ENCODE measurements around the gene ARL5A.
A peak's percentile ranks its signal among the peaks of the same experiment; 100 is the strongest.

Gene ARL5A

GRCh38 chr2:151770995-151771394, 57.2 kb downstream of the ARL5A start:
- Histone ChIP-seq H3K27me3 (replicated peaks) (no peaks in the 10 kb centered on the region), H3K36me3 (replicated peaks) (no peaks in the 10 kb centered on the region), H3K27ac (no peak overlapping the region), H3K4me3 (ENCODE audit: low read depth, low read length) (no peak overlapping the region)
- in situ Hi-C loops (cut with HindIII; ENCODE audit: low pct_ligation_motif_present, low sequenced_read_pairs), result no loop called here
- no peak for DNase-seq
- TF ChIP-seq, protein P1, sequence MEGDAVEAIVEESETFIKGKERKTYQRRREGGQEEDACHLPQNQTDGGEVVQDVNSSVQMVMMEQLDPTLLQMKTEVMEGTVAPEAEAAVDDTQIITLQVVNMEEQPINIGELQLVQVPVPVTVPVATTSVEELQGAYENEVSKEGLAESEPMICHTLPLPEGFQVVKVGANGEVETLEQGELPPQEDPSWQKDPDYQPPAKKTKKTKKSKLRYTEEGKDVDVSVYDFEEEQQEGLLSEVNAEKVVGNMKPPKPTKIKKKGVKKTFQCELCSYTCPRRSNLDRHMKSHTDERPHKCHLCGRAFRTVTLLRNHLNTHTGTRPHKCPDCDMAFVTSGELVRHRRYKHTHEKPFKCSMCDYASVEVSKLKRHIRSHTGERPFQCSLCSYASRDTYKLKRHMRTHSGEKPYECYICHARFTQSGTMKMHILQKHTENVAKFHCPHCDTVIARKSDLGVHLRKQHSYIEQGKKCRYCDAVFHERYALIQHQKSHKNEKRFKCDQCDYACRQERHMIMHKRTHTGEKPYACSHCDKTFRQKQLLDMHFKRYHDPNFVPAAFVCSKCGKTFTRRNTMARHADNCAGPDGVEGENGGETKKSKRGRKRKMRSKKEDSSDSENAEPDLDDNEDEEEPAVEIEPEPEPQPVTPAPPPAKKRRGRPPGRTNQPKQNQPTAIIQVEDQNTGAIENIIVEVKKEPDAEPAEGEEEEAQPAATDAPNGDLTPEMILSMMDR (IDR thresholded peaks at IDR 0.05; ENCODE audit: low read depth, low read length, missing control alignments), result no peak

DNA sequence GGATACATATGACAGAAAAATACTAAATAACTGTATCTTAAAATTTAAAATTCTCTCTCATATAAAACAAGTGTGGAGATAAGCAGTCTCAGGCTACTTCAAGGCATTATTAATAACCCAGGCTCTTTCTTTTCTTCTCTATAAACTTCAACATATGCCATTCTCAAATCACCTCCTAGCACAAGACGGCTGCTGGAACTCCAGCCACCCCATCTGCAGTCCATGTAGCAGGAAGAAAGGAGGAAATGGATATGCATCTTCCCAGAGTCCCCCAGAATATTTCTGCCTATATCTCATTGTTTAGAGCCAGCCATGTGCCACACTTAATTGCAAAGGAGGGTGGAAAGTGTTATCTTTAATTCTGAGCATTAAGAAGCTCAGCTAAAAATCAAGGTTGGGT, 58.6 kb downstream of the ARL5A start:
- TF ChIP-seq, protein P1 (IDR thresholded peaks at IDR 0.05; ENCODE audit: low read depth, low read length, missing control alignments), result no peak
- Histone ChIP-seq H3K36me3 (replicated peaks) (no peaks in the 10 kb centered on the region), H3K27ac (no peak overlapping the region), H3K27me3 (replicated peaks) (no peaks in the 10 kb centered on the region), H3K4me3 (ENCODE audit: low read depth, low read length) (no peak overlapping the region)
- no peak for DNase-seq
- in situ Hi-C loops (cut with HindIII; ENCODE audit: low pct_ligation_motif_present, low sequenced_read_pairs), result no loop called here

DNA sequence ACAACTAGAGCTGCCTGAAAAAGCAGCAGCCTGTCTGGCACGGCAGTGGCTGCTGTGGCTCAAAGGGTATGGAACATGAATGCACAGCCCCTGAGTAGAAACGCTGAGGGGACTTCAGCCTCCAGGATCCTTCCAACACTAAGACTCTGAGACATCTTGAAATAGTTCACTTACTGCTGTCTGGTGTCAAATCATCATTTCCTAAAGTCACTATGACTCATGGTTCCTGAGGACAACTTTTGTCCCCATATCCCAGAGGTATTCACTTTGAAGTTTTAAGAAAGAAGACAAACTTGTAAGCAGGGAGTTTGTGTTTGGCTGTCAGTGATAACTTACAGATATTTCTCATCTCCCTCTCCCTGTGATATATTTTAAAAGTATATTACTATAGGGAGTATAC, 60.7 kb downstream of the ARL5A start:
- H3K36me3 ChIP-seq (replicated peaks), result no peaks in the 10 kb centered on the region
- H3K27me3 ChIP-seq (replicated peaks), result no peaks in the 10 kb centered on the region
- TF ChIP-seq, protein P1 (IDR thresholded peaks at IDR 0.05; ENCODE audit: low read depth, low read length, missing control alignments), result no peak
- H3K27ac ChIP-seq, result no peak overlapping the region
- DNase-seq, result no peak
- H3K4me3 ChIP-seq (ENCODE audit: low read depth, low read length), result no peak overlapping the region
- in situ Hi-C loops (cut with HindIII; ENCODE audit: low pct_ligation_motif_present, low sequenced_read_pairs), result no loop called here

DNA sequence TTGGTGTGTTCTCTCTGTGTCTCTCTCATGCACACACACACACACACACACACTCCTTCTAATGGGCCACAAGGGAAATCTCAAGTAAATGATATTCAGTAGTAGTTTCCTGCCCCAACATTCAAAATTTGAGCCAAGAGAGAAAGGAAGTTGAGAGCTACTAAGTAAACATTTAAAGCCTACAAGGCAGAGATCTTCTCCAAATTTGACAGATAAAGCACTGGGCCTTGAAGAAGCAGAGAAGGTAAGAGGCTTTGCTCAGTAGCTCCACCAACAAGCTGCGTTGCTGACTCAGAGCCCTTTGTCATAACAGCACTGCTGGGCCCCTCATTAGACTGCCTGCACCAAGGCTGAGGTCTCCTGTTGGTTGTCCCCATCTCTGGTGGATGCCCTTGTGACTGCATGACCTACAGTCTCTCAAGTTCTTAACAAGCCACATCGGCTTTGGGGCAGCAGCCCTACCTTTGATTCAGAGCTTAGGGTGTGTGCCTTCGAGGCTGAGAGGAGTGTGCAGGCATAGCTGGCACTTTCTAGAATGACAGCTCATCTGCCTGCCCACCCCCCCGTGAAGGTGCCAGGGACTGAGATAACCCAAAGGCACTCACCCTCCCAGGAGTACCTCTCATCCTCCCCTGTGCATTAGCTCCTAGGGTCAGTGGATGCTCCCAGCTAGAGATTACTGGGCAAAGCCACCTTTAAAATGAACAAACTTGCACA, 61.6 kb downstream of the ARL5A start:
- no peak overlapping the region for H3K27ac ChIP-seq
- no peaks in the 10 kb centered on the region for H3K36me3 ChIP-seq (replicated peaks)
- TF ChIP-seq, protein P1 (IDR thresholded peaks at IDR 0.05; ENCODE audit: low read depth, low read length, missing control alignments), result no peak
- in situ Hi-C loops (cut with HindIII; ENCODE audit: low pct_ligation_motif_present, low sequenced_read_pairs), result no loop called here
- H3K4me3 ChIP-seq (ENCODE audit: low read depth, low read length), result no peak overlapping the region
- DNase-seq, result peak; percentile 14
- H3K27me3 ChIP-seq (replicated peaks), result no peaks in the 10 kb centered on the region

GRCh38 chr2:151765760-151766410, 62.3 kb downstream of the ARL5A start:
- in situ Hi-C loops (cut with HindIII; ENCODE audit: low pct_ligation_motif_present, low sequenced_read_pairs), result no loop called here
- H3K27me3 ChIP-seq (replicated peaks), result no peaks in the 10 kb centered on the region
- DNase-seq, result no peak
- no peak overlapping the region for H3K27ac ChIP-seq
- TF ChIP-seq, protein P1 (IDR thresholded peaks at IDR 0.05; ENCODE audit: low read depth, low read length, missing control alignments), result no peak
- H3K4me3 ChIP-seq (ENCODE audit: low read depth, low read length), result no peak overlapping the region
- no peaks in the 10 kb centered on the region for H3K36me3 ChIP-seq (replicated peaks)

Data from brain microvascular endothelial cell (primary cell).